SK-N-SH (cell line): Measurements from ENCODE around the gene PTPN4. TPM values are rescaled to one million over a fixed set of nuclear protein-coding genes. Genes with fewer than 3 reads are reported as not detected.

Experiments used
- CTCF ChIA-PET: fragments of 300-600, 350-600 bp; formaldehyde crosslinking; extraction: SDS; loops from one replicate; lab custom pipeline; 2021; lab: Yijun Ruan, JAX
- POLR2A ChIA-PET: fragments of 350-600 bp; sonication (Branson Sonifier 250); formaldehyde crosslinking; extraction: SDS; loops from one replicate; lab custom pipeline; 2020; ENCODE audit warnings: antibody characterized with exemption, inconsistent platforms; lab: Yijun Ruan, JAX
- DNase-seq: peaks from one replicate; pipeline ENCODE4 v3.0.0; 2012
- H2AFZ ChIP-seq: fragments of 200-600 bp; sonication (generic); 2 replicates; pipeline ENCODE4 v1.8.1; 2016; ENCODE audit warnings: antibody characterized with exemption, mild to moderate bottlenecking, low read depth
- H3F3A ChIP-seq: fragments of 200-600 bp; sonication (generic); replicated peaks from 2 replicates; pipeline ENCODE3; 2016; ENCODE audit warnings: antibody characterized with exemption, mild to moderate bottlenecking; ENCODE audit not compliant: insufficient read depth
- H3K27ac ChIP-seq, 2 experiments: fragments of 200-500 bp in 1 of 2; fragments of 200-600 bp in 1 of 2; sonication (Bioruptor generic) in 1 of 2; sonication (generic), shearing (Covaris generic) in 1 of 2; 2 replicates each; pipeline versions ENCODE4 v1.5.1 to v1.6.1; 2014 to 2016; ENCODE audit warnings: low read depth in 2 of 2, inconsistent platforms in 1 of 2, low read length in 1 of 2, mild to moderate bottlenecking in 1 of 2, mixed read lengths in 1 of 2
- H3K27me3 ChIP-seq: fragments of 200-600 bp; sonication (generic), shearing (Covaris generic); 2 replicates; pipeline ENCODE4 v1.6.1; 2016; ENCODE audit warnings: mixed run types; ENCODE audit not compliant: insufficient read depth
- H3K36me3 ChIP-seq, 2 experiments: fragments of 200-500 bp in 1 of 2; fragments of 200-600 bp in 1 of 2; sonication (Bioruptor generic) in 1 of 2; sonication (generic) in 1 of 2; replicated peaks in 1 of 2; 2 replicates each; pipeline versions ENCODE3 to v1.5.1; 2014 to 2016; ENCODE audit warnings: low read length in 1 of 2, mild to moderate bottlenecking in 1 of 2; ENCODE audit not compliant: insufficient read depth in 2 of 2, control insufficient read depth in 1 of 2
- H3K4me1 ChIP-seq, 2 experiments: fragments of 200-500 bp in 1 of 2; fragments of 200-600 bp in 1 of 2; sonication (Bioruptor generic) in 1 of 2; sonication (generic), shearing (Covaris generic) in 1 of 2; 2 replicates each; pipeline versions ENCODE4 v1.5.1 to v1.6.1; 2014 to 2016; ENCODE audit warnings: low read depth in 1 of 2, low read length in 1 of 2, mixed run types in 1 of 2; ENCODE audit not compliant: insufficient read depth in 2 of 2, control insufficient read depth in 1 of 2
- H3K4me2 ChIP-seq: fragments of 200-600 bp; sonication (generic), shearing (Covaris generic); 2 replicates; pipeline ENCODE4 v1.6.1; 2017; ENCODE audit warnings: mixed run types
- H3K4me3 ChIP-seq, 2 experiments: fragments of 200-500 bp in 1 of 2; fragments of 200-600 bp in 1 of 2; sonication (Bioruptor generic) in 1 of 2; sonication (generic), shearing (Covaris generic) in 1 of 2; 2 replicates each; pipeline versions ENCODE4 v1.5.1 to v1.8.1; 2014 to 2016; ENCODE audit warnings: low read depth in 2 of 2, inconsistent platforms in 1 of 2, low read length in 1 of 2, mild to moderate bottlenecking in 1 of 2, mixed read lengths in 1 of 2, moderate library complexity in 1 of 2
- H3K79me2 ChIP-seq: fragments of 200-600 bp; sonication (generic); 2 replicates; pipeline ENCODE4 v1.8.1; 2017; ENCODE audit warnings: mild to moderate bottlenecking; ENCODE audit not compliant: insufficient read depth
- H3K9ac ChIP-seq: fragments of 200-600 bp; sonication (generic); 2 replicates; pipeline ENCODE4 v1.6.1; 2017; ENCODE audit warnings: mixed run types
- H3K9me2 ChIP-seq: fragments of 200-600 bp; sonication (generic); 2 replicates; pipeline ENCODE4 v1.6.1; 2017; ENCODE audit warnings: mixed run types
- H3K9me3 ChIP-seq: fragments of 200-600 bp; sonication (generic); 2 replicates; pipeline ENCODE4 v1.6.1; 2017; ENCODE audit warnings: mixed run types, mild to moderate bottlenecking, moderate library complexity
- H4K20me1 ChIP-seq: fragments of 200-600 bp; sonication (generic); 2 replicates; pipeline ENCODE4 v1.6.1; 2017; ENCODE audit warnings: mild to moderate bottlenecking, mixed run types; ENCODE audit not compliant: insufficient read depth
- ELF1 ChIP-seq: IDR thresholded peaks from 2 replicates; pipeline ENCODE4 v1.4.0; 2012
- FOSL2 ChIP-seq: IDR thresholded peaks from 2 replicates; pipeline ENCODE4 v1.4.0; 2012; ENCODE audit warnings: low read depth, mild to moderate bottlenecking, moderate library complexity, borderline replicate concordance
- MXI1 ChIP-seq: IDR thresholded peaks from 2 replicates; pipeline ENCODE4 v1.6.1; 2012; ENCODE audit warnings: mild to moderate bottlenecking, low read depth, low read length, improper control_type of control experiment
- RFX5 ChIP-seq: IDR thresholded peaks from 2 replicates; pipeline ENCODE4 v1.6.1; 2012; ENCODE audit warnings: mild to moderate bottlenecking, improper control_type of control experiment, low read length
- YY1 ChIP-seq: IDR thresholded peaks from 2 replicates; pipeline ENCODE4 v1.4.0; 2012; ENCODE audit warnings: low read depth, mild to moderate bottlenecking
- WGBS: methylation state at CpG from one replicate; pipeline ENCODE4 v1.1.6; 2017; ENCODE audit warnings: low lambda C conversion rate; 5-methylcytosine and 5-hydroxymethylcytosine counted together
- polyA plus RNA-seq, 3 experiments: library from polyadenylated mRNA; depleted of rRNA; stranded (reverse); fragments of >200 nt; gene quantifications; 2 replicates each; pipeline ENCODE4 v1.2.3, GENCODE V29; 2012
- TF ChIP-seq, protein P1 (sequence below): IDR thresholded peaks from 2 replicates; pipeline ENCODE4 v1.6.1; 2012; ENCODE audit warnings: mild to moderate bottlenecking, low read depth, low read length, moderate library complexity

PTPN4 gene
- polyA plus RNA-seq, 1 of the 3 experiments (the other 2 are of a cell fraction), result 6.2 TPM

GRCh38 chr2:120032297-120032696 is 272.6 kb downstream of the PTPN4 start:
- H2AFZ ChIP-seq, result no peak overlapping the region
- H4K20me1 ChIP-seq, result no peaks in the 10 kb centered on the region
- POLR2A ChIA-PET, result no interaction called here
- H3K9ac ChIP-seq, result no peak overlapping the region
- no peak overlapping the region for H3K4me2 ChIP-seq
- TF ChIP-seq, protein P1, sequence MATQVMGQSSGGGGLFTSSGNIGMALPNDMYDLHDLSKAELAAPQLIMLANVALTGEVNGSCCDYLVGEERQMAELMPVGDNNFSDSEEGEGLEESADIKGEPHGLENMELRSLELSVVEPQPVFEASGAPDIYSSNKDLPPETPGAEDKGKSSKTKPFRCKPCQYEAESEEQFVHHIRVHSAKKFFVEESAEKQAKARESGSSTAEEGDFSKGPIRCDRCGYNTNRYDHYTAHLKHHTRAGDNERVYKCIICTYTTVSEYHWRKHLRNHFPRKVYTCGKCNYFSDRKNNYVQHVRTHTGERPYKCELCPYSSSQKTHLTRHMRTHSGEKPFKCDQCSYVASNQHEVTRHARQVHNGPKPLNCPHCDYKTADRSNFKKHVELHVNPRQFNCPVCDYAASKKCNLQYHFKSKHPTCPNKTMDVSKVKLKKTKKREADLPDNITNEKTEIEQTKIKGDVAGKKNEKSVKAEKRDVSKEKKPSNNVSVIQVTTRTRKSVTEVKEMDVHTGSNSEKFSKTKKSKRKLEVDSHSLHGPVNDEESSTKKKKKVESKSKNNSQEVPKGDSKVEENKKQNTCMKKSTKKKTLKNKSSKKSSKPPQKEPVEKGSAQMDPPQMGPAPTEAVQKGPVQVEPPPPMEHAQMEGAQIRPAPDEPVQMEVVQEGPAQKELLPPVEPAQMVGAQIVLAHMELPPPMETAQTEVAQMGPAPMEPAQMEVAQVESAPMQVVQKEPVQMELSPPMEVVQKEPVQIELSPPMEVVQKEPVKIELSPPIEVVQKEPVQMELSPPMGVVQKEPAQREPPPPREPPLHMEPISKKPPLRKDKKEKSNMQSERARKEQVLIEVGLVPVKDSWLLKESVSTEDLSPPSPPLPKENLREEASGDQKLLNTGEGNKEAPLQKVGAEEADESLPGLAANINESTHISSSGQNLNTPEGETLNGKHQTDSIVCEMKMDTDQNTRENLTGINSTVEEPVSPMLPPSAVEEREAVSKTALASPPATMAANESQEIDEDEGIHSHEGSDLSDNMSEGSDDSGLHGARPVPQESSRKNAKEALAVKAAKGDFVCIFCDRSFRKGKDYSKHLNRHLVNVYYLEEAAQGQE, result no peak
- TF ChIP-seq ELF1 (no peak), YY1 (no peak), RFX5 (no peak), FOSL2 (no peak), MXI1 (no peak)
- TF ChIP-seq, all 33 proteins: peak for 0
- CTCF ChIA-PET, result no interaction called here
- 91% methylated on average over 3 of the region's 3 CpGs for WGBS
- no peak for DNase-seq
- Histone ChIP-seq H3K4me1 (no peaks in the 10 kb centered on the region), H3K79me2 (peaks cover 3% of the 10 kb centered on the region; the same call in 1 of the 2 replicates), H3F3A (no peaks in the 10 kb centered on the region), H3K27me3 (no peaks in the 10 kb centered on the region), H3K9me3 (peaks cover 3% of the 10 kb centered on the region; the same call in 1 of the 2 replicates), H3K9me2 (no peaks in the 10 kb centered on the region), H3K27ac (no peak overlapping the region), H3K4me3 (no peak overlapping the region), H3K36me3 (peaks cover 0 to 2% of the 10 kb centered on the region in 2 experiments)

Other genes with a start within 250 kb of the PTPN4 start
- gene SCTR, start 235.4 kb upstream of the PTPN4 start, polyA plus RNA-seq (2012; rRNA removed), result not detected in 2 replicates
- 0.12 and 0.15 TPM in 2 replicates for gene CFAP221, start 215.5 kb upstream of the PTPN4 start, polyA plus RNA-seq (2012; rRNA removed)
- 16.7 and 17.2 TPM in 2 replicates for gene TMEM177, start 80.7 kb upstream of the PTPN4 start, polyA plus RNA-seq (2012; rRNA removed)